Inflammatory macrophage treated with lipopolysaccharide for 4 hours (primary cell): Measurements from ENCODE around the gene EN2.

Experiments used
- DNase-seq: peaks from one replicate; pipeline ENCODE4 v3.0.0-alpha.2; 2020

Gene EN2

DNA sequence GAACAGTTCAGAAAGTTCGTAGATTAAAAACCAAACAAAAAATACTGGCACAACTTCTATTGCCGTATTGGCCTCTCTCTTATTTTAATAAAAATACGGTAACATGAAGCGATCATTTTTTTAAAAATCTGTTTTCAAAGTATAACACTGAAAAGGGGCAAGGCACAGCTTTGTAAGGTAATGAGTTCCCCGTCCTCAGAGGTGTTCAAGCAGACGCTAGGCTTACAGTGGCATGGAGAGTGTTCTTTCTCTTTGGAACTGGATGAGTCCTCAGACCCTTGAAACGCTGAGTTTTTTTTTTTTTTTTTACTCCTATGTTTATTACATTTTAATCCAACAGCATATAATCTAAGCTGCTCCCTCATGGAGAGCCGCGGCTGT lies 7.8 kb downstream of the EN2 start:
- DNase-seq: no peak

DNA sequence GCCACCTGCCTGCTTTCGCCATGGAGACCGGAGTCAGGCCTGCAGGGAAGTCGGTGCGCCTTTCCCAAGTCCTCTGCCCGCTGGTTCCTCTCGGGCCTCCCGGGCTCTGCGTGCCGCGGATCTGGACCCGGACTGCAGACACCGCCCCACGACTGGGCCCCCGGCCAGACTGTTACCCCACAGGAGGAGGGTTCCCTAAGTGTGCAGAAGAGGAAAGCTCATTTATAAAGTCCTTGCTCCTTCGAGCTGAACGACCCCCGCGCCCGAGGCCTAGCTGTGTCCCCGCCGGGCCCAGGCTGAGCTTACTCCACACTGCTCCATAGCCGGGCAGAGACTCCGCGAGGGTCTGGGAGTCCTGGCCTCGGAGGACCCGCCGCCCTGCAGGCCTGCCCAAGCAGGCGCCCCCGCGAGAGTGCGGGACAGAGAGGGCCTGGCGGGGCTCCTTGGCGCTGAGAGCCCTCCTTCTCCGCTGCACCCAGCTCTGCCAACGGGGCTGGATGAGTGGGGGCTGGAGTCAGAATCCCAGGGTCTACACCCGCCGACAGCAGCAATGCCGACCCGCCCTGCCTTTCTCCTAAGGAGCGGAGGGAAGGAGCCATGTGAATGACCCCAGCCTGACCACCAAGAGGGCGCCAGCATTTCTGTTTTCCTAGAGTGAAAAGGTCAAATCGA lies 8.3 kb downstream of the EN2 start:
- no peak for DNase-seq

DNA sequence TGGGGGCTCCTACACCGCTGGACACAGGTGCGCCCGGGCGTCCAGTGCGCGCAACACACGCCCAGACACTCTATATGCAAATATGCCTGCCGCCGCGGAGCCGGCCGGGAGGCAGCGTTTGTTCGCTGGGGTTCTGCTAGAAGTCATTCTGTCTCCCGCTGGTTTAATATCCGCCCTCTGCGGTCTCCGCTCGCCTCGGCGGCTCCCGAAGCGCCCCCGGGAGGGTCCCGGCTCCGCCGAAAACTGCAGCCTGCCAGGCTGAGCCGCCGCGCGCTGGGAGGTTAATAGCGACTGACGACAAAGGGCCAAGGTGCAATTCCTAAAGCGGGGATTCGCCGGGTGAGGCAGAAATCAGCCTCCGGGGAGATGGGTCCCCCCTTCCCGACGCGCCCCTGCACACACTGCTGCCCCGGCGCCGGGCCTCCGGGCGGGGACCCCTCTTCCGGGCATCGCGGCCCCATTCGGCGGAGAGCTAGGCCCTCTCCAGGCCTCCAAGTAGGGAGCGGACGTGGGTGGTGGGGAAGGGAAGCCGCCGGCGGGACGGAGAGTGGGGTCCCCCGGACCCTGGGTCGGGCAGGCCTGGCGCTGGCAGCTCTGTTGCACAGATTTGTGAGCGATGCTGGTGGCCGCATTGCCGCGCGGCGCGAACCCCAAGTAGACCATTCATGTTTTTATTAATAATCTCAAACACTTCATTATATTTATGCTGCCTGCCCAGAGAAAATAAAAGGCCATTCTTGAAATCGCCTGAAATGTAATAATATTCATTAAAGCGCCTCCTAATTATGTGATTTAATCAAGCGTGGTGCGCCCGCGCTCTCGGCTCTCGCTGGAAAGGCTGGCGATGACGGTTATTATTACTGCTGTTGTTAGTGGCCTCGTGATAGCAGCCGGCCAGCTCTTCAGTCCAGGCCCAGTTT lies 9.1 kb downstream of the EN2 start:
- DNase-seq: no peak

DNA sequence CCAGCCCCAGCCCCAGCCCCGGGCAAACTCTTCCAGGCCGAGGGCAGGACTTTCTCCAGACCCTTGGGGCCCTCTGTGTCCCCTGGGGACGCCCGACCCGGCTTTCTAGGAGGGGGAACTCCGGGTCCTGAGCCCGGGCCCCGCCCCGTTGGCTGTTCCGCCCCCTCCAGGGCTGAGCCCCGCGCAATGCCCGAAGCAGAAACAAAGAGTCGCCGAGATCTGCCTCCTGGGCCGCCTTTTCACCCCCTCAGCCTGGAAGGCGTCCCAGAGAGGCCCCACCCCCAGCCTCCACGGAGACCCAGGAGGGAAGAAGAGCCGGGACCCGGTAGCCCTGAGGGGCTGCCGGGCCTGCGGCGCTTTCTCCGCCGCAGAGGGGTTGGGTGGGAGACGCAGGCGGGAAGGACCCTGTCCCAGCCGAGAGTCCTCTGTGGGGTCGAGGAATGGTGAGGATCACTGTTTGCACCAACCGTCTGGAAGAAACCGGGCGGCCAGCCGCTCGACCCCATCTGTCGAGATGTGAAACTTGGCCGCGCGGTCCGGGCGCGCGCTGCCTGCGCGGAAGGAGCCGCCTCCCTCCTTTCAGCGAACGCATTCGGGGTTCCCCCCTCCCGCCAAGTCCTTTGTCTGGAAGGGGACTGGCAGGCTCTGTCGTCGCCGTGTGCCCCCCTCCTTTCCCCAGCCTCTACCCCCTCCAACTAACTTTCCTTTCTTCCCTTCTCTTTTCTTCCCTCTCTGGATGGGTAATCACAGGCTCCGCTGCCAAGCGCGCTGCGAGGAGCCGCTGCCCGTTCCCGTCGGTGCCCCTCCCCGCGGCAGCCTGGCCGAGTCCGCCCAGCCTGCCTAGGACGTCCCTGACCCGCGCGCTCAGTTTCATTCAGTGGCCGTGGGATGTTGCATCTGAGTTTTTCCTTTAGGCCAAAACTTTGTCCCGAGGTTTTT lies 10.2 kb downstream of the EN2 start:
- DNase-seq: no peak

DNA sequence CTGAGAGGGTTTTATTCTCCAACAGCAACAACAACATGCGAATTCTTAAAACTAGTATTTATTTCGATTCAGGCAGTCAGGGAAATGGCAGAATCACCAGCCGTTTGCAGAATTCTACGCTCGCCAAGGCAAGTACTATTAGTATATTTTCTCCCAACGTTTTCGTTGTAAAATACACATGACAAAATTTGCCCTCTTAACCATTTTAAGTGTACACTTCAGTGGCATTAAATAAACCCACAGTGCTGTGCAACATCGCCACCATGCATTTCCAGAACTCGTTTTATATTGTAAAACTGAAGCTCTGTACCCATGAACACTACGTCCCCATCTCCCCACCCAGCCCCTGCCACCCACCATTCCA lies 10.8 kb downstream of the EN2 start:
- DNase-seq: no peak

DNA sequence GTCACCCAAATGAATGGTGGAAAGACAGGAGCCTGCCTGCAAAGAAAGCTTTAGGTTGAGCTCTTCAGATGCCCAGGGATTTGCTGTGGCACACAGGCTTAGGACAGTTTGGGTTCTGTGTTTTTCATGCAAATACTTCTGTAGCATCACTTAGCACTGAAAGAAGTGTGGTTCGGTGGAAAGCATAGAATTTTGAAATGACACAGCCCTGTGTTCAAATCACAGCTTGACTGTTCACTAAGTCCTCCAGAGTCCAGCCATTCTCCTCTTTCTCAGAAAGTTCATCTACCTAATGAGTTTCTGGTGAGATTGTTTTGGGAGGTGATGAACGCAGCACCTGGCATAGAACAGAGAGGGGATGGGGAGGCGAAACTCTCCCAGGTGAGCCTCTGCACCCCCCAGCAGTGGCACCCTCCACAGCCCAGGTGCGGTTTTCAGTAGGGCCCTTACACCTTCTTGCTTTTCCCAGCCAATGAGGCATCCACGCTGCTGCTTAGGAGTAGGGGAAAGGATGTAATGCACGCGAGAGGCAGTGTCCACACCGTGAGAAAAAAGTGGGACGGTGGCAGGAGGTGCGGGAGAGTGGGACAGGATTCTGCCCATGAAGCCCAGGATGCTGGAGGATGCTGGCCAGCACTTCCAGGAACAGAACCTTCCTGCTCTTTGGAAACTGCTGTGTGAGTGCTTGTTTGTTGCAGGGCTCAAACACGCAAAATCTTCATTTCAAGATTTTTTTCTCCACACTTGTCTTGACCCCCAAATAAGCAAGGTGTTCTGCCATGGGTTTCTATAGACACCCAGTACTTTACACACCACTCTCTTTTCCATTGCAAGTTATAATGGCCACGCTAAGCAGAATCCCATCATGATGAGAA lies 11.6 kb downstream of the EN2 start:
- no peak for DNase-seq

DNA sequence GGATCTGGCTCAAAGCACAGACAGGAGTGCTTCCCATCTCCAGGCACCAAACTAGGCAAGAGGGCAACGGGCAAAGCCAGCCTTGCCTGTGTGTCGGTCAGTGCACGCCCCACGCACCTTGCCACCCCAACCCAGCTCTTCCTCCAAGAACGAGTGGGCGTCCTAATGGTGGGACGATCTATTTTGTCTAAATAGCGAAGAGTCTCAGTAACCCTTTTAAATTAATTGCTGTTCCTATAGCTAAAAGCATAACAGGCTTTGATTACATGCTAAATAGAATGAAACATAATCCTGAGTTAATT lies 12.2 kb downstream of the EN2 start:
- no peak for DNase-seq

DNA sequence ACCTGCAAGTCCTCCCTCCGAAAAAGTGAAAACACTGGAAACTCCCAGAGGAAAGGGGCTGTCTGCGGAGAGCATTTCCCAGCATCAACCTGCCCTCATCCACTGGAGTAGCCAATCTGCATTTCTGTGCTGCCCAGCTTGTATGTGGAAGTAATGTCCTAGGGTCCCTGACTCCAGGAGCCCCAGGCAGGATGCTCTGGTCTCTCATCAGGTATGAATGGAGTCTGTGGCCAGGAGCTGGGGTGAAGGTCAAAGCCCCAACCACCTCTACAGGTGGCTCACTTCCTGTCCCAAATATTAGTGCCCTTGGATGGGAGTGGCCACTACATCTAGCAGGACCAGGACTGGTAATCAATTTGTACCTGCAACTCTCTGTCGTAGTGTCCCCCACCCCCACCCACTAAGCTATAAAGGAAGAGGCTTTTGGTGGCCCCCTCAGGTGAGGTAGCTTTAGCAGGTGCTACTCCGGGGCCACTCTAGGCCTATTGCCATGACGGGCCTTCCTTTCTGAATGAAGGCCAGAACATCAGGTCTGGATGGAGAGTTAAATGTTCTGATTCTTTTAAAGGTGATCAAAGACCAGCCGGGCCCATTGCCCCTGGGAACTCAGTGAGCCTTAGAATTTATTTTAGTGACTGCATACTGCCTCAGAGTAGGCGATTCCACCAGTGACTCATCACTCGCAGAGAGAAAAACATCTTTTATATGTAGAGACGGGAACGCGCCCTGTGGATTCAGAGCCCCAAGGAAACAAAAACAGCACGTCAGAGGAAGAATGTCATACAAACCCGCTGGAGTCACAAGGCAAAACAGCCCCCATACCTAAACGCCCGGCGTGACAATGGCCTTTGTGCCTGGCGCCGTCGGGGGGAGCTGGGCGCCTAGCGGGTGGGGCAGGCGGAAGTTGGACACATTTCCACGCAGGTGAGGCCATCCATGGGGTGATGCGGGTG lies 13.0 kb downstream of the EN2 start:
- no peak for DNase-seq

DNA sequence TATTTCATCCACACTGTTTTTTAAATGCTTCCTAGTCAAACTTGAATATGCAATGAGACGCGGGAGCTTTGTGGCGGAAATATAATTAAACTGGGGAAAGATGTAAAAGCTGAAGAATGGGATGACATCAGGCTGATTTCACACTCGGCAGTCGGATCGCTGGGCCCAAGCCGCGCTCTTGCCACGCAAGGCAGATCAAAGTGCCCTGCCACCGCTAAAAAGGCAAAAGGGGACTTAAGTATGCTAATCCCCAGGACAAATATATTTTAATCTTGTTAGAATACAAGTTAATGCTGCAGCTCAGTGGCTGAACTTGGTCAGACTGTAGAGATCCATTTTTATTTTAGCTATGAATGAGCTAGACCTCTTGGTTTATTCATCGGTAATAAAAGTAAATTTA lies 13.8 kb downstream of the EN2 start:
- DNase-seq: no peak

DNA sequence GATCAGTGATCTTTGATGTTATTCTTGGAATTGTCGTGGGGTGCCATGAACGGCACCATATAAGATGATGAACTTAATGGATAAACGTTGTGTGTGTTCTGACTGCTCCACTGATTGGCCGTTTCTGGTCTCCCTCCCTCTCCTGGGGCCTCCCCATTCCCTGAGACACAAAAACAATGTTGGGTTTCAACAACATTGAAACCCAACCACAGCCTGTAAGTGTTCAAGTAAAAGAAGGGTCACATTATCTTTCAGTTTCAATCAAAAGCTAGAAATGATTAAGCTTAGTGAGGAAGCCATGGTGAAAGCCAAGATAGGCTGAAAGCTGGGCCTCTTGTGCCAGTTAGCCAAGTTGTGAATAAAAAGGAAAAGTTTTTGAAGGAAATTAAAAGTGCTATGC lies 19.5 kb downstream of the EN2 start:
- no peak for DNase-seq

DNA sequence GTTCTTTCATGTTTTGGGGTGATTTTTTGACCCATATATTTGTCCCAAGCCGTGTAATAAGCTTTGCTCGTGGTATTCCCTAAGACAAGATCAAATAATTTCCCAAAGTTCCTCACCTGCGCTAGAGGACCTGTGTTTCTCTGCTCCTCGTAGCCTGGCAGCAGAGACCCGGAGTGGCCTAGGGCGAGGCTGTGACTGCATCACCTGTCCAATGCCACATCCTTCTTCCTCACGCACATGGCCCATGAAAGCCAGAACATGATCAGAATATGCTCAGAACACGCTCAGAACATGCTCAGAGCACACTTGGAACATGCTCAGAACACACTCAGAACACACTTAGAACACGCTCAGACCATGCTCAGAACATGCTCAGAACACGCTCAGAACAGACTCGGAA lies 23.8 kb downstream of the EN2 start:
- no peak for DNase-seq

DNA sequence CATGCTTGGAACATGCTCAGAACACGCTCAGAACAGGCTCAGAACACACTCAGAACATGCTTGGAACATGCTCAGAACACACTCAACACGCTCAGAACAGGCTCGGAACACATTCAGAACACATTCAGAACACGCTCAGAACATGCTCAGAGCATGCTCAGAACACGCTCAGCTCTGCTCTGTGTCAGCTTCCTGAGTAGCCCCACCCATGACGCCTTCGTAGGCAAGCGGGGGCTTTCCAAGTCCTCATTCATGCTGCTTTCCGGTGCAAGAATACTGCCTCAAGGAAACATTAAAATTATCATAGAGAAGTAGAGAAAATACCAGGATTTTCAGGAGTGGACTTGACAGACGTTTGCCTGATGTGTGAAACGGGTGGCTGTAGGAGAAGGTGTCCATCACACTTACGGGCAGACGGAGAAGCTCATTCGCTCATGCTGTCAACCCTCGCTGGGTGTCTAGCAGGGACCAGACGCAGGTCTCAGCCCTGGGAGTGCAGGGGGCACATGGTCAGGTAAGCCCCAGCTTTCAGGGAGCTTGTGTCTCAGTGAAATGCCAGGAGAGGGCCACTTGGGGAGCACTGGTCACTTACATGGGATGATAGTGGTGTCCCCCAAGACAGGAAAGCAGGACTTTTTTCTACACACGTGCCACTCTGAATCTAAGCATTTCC lies 24.7 kb downstream of the EN2 start:
- no peak for DNase-seq

DNA sequence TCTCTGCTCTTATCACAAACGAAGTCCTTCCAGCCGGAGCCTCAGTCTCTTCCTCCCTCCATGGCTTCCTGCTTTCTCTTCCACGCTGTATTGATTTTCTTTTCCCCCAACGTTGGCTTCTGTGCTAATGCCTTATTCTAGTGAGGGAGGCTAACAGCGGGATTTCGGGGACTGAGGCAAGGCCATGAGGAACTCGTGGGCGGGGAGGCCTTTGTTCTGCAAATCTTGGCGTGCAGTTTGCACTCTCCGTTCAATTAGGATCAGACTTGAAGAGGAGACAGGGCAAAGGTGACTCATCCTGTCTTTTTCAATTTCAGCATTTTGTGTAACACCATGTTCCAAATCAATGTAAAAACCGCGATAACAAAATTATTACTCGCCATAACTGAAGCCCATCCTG lies 25.3 kb downstream of the EN2 start:
- DNase-seq: peak; percentile 28

DNA sequence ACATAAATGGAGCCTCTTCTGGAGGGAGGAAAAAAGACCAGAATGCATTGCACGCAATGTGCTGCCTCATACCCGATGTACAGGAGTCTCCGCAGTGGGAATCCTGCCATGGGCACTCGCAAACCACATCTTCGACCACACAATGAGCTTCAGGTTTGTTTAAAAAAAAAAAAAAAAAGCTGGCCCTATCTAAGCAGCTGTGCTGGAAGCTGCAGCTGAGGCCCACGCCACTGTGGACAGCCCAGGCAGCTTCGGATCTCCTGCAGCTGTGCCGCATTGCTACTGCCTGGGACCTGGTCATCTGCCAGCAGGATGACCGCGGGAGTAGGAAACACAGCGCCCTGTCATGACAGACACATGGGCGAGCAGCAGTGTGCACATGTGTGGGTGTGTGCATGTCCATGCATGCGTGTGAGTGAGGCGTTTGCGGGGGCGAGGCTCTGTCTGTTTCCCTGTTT lies 26.0 kb downstream of the EN2 start:
- DNase-seq: no peak

DNA sequence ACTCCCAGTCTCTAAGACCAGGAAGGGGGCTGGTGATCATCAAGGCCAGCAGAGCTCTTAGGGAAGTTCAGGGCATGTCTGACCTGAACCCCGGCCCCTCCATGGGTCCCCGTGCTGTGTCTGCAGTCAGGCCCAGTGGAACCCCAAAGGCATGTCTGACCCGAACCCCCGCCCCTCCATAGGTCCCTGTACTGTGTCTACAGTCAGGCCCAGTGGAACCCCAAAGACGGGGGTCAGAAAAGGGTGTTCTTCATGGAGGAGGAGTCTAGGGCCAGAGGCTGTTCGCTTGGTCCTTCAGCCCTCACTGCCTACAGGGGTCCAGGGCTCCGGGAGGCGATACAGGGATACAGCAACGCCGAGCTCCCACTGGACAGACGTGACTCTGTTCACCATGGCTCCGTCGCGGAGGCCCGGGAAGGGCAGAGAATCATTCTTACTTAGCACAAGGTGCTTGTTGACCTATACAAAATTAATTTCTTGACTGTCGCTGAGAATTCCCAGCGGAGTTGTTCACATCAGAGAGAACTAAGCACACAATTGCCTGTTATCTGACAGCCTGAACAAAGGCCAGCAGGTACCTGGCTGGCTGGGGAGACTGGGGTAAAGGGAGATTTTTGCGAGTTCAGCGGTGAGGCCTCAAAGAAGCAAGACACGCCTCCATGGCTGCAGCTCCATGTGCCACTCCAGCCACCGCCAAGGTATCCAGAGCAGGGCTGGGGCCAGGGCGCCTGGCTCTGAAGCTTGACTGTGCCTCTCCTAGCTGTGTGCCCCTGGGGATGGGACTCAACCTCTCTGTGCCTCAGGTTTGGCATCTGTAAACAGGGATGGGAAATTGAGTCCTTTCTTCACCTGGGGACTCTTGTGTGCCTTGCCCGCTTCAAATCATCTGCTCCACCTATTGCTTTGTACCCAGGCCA lies 26.8 kb downstream of the EN2 start:
- DNase-seq: no peak

DNA sequence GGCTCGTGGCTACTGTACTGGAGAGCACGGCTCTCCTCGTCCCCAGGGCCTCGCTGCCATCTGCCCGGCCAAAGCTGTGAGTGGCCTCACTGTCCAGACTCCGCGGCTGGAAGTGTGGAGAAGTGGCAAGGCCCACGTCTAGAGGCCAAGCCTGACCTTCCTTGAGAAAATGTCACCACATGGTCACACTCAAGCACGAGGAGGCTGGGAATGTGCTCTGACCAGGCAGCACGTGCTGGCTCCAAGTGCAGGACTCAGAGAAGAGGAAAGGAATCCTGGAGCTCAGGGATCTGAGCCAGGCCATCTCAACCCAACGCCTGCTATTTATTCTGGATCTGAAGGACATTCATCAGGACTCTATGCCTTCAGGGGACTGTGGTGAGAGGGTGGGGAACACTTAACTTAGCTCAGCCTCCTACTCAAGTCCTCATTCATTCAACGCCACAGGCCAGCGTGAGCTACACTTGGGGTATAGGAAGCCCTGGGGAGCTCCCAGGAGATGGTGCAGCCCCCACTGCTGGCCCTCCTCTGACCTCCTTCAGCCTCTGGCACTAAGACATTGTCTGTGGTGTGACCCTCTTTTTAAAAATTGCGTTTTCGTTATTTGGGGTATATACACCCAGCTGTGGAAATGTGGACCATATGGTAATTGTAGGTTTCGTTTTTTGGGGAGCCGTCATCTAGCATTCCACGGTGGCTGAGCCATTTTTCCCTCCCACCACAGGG lies 29.0 kb downstream of the EN2 start:
- no peak for DNase-seq

DNA sequence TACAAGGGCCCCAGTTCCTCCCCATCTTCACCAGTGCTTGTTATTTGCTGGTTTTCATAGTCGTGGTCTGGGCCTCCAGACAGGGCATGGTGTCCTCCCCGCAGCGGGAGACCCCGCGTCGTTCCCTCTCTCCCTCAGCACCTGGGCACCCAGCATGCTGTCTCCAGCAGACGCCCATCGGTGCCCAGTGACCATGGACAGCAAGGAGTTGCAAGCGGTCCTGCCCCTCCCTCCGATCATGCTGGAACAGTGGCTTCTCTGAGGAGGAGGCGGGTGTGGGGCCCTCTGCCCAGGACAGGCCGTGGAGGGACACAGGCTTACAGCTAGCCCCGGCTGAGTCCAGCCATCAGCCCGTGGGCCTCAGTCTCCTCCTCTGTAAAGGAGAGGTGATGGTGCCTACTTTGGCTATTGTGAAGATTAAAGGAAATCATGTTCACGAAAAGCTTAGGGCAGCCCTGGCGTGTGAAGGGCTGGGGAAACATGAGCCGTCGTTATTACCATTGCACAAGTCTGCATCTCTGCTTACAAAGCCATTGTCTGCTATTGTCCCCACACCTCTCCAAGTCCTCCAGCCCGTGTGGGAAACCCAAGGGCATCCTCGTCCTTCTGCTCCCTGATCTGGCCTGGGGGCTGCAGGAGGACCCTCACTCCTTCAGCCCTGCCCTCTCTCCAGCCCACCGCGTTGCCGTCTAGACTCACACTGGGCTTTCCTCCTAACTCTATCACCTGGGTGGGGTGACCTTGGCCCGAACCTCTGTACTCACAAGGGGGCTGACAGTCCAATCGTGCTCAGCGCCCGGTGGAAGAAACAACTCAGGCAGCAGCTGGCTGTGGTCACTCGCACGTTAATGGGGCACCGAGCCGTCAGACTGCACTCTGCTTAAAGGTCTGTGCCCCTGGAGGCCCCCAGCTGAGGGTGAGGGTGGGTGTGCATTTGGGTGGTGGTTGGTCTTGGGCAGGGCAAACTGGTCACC lies 29.9 kb downstream of the EN2 start:
- no peak for DNase-seq
